ENCODE data around the gene GRK5.

DNA sequence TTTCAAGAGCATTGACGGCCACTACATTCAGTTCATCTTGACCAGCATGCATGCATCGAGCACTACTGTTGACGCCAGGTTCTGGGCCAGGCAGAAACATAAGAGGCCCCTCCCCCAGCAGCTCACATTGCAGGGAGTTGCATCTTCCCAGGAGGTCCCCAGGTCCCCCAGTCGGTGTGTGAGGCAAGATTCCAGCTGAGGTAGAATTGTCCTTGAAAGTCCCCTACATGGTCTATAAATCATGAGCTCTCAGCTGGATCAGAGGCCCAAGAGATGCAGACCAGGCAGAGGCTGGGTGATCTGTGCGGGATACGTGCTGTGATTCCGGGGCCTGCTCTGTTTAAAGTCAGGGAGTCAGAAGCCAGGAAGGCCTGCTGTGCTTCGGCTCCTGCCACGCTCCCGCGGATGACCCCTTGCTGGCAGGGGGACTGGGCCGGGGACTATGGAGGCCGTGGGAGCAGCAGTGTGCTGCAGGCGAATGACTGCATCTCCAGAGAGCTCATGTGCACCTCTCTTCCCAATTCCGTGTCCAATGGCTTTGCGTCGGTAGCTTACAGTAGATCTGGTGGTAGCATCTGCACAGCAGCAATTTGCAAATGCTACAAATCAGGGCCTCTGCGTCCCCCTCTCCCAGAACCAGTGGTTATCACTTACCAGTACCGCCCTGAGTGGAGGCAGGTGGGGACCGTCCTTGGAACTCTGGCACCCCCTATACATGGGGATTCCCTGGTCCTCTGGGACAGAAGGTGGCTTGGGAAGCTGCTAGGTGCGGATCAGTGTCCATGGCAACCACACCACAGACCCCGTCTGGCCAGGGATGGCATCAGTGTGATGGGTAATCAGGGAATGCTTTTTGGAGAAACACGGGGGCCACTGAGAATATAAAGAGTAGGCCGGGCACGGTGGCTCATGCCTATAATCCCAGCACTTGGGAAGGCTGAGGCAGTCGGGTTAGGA, 241.5 kb downstream of the GRK5 start:
- TF ChIP-seq CTCF (IDR thresholded peaks at IDR 0.05 in 4 of 5, conservative IDR thresholded peaks at IDR 0.05 in 1 of 5) (no peak), POLR2A (IDR thresholded peaks at IDR 0.05) (no peak)
